Activated CD8-positive, alpha-beta memory T cell treated with anti-CD3 and anti-CD28 coated beads for 36 hours (primary cell): Measurements from ENCODE around the gene MAGEH1. TPM values are rescaled to one million over a fixed set of nuclear protein-coding genes. Genes with fewer than 3 reads are reported as not detected.
"Not testable (repeated sequence)": the region's sequence is repeated elsewhere in the genome, so short reads cannot be mapped to it uniquely, and the experiment has no call there.

Experiments used
- CTCF ChIA-PET: fragments of 350-600 bp; sonication (Branson Sonifier 250); formaldehyde crosslinking; loops from one replicate; lab custom pipeline; 2021; ENCODE audit warnings: antibody characterized with exemption; lab: Charles Lee
- POLR2A ChIA-PET: fragments of 350-600 bp; sonication (Branson Sonifier 250); formaldehyde crosslinking; loops from one replicate; lab custom pipeline; 2021; ENCODE audit warnings: antibody characterized with exemption; lab: Charles Lee
- total RNA-seq, 2 experiments: library from RNA; stranded (reverse); gene quantifications; one replicate each; pipeline ENCODE4 v1.2.3, GENCODE V29; 2021

Gene MAGEH1, protein sequence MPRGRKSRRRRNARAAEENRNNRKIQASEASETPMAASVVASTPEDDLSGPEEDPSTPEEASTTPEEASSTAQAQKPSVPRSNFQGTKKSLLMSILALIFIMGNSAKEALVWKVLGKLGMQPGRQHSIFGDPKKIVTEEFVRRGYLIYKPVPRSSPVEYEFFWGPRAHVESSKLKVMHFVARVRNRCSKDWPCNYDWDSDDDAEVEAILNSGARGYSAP
- 10 to 100 TPM; 16.6 TPM for total RNA-seq

DNA sequence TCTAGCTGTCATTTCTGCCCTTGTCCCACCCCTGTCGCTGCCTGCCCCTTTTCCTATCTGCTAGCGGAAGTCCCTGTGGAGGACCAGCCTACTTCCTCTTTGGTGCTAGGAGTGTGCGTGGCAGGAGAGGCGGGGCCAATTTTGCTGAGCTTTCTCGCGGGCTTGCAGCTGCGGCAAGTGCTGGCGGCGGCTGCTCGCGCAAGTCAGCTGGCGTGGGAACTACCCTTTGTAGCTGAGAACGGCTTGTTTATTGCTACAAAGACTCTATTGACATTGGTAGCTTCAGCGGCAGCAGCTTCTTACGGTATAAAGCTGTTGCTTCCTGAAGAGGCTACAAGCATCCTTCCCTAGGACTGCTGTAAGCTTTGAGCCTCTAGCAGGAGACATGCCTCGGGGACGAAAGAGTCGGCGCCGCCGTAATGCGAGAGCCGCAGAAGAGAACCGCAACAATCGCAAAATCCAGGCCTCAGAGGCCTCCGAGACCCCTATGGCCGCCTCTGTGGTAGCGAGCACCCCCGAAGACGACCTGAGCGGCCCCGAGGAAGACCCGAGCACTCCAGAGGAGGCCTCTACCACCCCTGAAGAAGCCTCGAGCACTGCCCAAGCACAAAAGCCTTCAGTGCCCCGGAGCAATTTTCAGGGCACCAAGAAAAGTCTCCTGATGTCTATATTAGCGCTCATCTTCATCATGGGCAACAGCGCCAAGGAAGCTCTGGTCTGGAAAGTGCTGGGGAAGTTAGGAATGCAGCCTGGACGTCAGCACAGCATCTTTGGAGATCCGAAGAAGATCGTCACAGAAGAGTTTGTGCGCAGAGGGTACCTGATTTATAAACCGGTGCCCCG is at the start of gene MAGEH1:
TSS of gene MAGEH1 (plus strand) at position 138 of the 843 bp plus-strand sequence. CDS start at position 386, 248 bp downstream.
- CTCF ChIA-PET: interaction anchor here (0.5 to 0.7 kb wide), 2 partner anchors 37 to 860 kb away, joined by 3 to 4 read pairs; no protein-coding TSS in a partner anchor
- POLR2A ChIA-PET: interaction anchor here (1.0 to 1.4 kb wide), 2 partner anchors 37 to 1269 kb away, joined by 3 to 9 read pairs; partner anchors contain the start of gene FAM120C

DNA sequence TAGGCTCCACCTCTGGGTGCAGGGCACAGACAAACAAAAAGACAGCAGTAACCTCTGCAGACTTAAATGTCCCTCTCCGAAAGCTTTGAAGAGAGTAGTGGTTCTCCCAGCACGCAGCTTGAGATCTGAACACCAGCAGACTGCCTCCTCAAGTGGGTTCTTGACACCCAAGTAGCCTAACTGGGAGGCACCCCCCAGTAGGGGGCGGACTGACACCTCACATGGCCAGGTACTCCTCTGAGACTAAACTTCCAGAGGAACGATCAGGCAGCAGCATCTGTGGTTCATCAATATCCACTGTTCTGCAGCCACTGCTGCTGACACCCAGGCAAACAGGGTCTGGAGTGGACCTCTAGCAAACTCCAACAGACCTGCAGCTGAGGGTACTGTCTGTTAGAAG is 24.8 kb upstream of the MAGEH1 start:
- POLR2A ChIA-PET, CTCF ChIA-PET: not testable (repeated sequence)

DNA sequence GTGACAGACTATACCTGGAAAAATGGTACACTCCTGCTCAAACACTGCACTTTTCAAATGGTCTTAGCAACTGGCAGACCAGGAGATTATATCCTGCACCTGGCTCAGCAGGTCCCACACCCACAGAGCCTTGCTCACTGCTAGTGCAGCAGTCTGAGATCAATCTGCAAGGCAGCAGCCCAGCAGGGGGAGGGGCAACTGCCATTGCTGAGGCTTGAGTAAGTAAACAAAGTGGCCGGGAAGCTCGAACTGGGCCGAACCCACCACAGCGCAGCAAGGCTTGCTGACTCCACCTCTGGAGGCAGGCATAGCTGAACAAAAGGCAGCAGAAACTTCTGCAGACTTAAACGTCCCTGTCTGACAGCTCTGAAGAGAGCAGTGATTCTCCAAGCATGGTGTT is 8.5 kb upstream of the MAGEH1 start:
- CTCF ChIA-PET, POLR2A ChIA-PET: not testable (repeated sequence)

DNA sequence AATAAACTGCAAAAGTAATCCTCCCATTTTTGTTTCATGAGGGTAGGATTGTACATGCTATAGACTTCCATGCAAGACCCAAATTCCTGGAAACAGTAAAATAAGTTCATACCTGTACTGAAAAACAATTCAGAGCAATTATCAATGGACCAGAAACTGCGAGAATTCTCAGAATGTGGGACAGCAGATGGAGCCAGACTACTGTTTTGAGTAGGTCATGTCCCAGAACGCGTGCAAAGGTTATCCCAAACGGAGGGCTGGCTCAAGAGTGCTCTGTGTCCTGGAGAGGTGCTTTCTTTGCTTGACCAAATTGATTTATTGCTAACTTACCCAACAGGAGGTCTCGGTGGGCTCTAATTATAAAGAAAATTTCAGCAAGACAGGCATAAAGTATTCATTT is 1.7 kb upstream of the MAGEH1 start:
- ChIA-PET POLR2A (no interaction called here), CTCF (no interaction called here)

DNA sequence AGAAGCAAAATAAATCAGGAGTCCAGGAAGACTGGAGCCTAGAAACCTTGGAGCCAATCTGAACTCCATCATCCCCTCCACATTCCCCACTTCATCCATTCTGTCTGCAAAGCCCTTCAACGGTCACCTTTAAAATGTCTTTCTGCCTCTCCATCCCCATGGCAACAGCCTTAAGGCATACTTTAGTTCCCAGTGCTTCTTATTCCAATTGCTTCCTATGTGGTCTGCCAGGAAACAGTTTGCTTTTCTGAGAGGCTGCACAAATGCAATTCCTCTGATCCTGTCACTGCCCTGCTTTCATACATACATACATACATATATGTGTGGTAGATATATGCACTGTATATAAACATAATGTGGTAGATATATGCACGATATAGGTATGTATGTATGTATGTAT is 786 bp upstream of the MAGEH1 start:
- ChIA-PET POLR2A (interaction anchor here (1.0 kb wide), 1 partner anchor 1267 kb away, joined by 3 read pairs; the partner anchor contains the start of gene FAM120C), CTCF (no interaction called here)

DNA sequence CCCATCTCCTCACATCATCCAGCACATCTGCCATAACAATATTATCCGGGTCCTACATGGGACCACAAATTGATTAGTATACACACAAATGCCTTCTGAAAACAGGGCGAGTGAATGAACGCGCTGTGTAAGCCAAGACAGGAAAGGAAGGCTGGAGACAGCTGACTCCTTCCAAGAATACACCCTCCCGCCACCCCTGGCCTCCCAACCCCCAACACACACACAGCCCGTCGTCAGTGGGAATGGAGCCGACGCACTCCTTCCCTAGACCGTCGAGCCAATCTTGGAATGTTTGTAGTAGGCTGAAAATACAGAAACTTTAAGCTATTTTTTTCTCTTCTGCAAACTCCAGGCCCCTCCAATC is 319 bp upstream of the MAGEH1 start:
- ChIA-PET CTCF (interaction anchor here (0.5 to 0.7 kb wide), 2 partner anchors 37 to 860 kb away, joined by 3 to 4 read pairs; no protein-coding TSS in a partner anchor), POLR2A (interaction anchor here (1.0 kb wide), 1 partner anchor 1268 kb away, joined by 3 read pairs; the partner anchor contains the start of gene FAM120C)

DNA sequence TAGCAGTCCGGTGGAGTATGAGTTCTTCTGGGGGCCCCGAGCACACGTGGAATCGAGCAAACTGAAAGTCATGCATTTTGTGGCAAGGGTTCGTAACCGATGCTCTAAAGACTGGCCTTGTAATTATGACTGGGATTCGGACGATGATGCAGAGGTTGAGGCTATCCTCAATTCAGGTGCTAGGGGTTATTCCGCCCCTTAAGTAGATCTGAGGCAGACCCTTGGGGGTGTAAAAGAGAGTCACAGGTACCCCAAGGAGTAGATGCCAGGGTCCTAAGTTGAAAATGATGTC is 852 bp downstream of the MAGEH1 start:
- ChIA-PET POLR2A (interaction anchor here (1.4 kb wide), 1 partner anchor 36 kb away, joined by 9 read pairs; no protein-coding TSS in a partner anchor), CTCF (no interaction called here)

DNA sequence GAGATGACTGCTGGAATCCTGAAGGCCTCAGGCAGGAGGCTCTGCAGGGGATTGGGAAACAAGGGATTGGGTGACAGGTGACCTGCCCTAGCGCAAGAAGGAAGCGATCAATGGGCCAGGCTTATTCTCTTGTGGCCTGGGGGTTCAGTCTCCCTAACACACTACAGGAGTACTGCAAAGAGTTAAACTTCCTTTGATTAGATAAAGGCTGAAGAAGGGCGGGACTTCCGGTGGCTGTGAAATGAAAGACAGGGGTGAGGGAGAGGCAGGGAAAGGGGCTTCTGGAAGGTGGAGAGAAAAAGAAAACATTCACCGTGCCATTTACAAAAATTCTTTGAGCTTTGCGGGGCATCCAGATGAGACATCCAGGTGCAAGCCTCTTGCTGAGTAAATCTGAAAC is 3.8 kb downstream of the MAGEH1 start:
- CTCF ChIA-PET, POLR2A ChIA-PET: not testable (repeated sequence)

DNA sequence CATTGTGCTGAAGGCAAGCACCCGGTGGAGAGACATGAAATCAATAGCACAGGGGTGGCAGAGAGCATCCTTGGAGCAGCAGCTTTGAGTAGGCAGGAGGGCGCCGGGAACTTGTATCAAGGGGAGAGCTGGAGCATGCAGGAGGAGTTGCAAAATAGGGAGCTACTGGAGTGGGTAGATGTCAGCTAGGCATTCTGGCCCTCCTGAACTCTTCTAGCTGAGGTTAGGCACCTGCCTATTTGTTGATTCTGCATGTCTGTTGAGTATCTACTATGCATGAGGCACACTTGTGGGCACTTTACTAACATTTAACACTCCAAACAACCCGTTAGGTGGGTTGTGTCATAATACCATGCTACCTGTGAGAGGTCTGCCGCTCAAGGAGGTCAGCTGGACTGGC is 7.5 kb downstream of the MAGEH1 start:
- CTCF ChIA-PET: not testable (repeated sequence)

DNA sequence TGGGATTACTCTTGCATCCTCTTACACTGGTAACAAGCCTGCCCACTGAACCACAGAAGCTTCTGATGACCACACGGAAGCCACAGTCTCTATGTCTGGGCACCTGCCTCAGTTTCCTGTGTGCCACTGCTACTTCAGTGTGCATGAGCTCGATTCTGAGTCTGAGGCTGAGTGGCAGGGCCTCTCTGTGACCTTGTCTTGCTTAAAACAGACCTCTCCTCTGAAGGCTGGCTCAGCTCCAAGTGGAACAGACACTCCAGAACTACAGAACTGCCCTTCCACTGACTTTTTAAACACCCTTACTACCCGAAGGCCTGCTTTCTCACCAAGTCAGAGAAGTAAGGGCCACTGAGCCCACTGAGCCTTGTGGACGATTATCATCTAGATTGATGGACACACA is 8.0 kb downstream of the MAGEH1 start:
- CTCF ChIA-PET, POLR2A ChIA-PET: not testable (repeated sequence)

More for the DNA sequence above, 7.5 kb downstream of the MAGEH1 start:
- POLR2A ChIA-PET: not testable (repeated sequence)

DNA sequence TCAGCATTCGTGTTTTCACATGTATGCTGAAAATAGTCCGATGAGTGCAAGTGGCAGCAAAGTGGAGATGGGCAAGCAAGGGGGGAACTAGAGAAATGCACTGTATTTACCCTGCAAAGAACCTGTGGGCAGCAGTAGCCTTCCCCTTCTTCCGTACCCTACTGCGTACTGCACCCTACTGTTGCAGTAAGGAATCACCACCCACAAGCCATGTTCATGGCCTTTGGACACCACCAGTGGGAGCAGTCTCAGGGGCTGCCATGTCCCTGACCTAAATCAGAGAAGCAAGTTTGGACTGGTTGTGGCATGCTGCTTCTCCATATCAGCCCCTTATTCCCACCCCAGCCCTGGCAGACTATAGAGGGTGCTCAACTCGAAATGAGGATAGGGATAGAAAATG is 12.1 kb downstream of the MAGEH1 start:
- POLR2A ChIA-PET, CTCF ChIA-PET: not testable (repeated sequence)

DNA sequence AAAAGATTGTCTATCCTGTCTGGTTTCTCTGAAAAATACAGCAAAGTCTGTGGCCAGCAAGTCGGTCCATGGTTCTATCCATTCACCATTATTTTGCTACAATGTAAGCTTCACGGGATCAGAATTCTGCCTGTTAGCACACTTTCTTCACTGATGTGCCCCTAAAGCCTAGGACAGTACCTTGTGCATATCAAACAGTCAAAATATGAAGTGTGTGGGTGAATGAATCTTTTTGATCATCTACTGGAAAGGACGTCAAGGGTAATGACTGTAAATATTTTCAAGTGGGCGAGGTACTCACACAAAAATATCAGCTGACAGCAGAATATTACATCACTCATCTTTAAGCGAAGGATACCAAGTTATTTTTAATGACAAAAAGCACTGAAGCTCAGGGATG is 13.2 kb downstream of the MAGEH1 start:
- POLR2A ChIA-PET, CTCF ChIA-PET: not testable (repeated sequence)

DNA sequence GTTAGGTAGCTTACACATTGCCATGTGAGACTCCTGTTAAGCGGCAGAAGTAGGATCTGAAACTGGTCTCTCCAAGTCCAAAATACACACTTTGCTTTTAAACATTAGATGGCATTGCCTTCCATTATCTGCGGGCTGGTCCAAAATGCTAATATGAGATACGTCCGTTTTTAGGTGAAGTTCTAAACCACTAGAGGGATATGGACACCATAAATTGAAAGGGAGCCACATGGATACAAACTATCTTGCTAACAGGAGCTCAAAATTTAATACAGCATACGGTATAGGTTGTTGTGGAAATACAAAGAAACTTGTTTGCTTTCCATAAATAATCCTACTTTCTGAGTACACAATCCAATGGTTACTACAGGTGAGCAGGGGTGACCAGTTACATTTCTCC is 13.9 kb downstream of the MAGEH1 start:
- CTCF ChIA-PET, POLR2A ChIA-PET: not testable (repeated sequence)

DNA sequence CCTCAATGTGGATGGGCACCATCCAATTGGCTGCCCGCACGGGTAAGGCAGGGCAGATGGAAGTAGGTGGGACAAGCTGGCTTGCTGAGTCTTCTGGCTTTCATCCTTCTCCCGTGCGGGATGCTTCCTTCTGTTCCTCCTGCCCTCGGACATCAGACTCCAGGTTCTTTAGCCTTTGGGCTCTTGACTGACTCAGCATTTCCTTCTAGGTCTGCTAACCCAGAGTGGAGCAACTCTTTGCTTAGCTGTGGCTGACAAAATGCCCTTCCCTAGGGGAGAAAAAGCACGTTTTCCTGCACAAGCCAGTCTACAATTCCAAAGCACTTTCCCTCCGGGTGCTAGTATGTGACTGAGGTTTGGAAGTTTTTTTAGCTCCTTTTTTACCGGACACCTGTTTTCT is 28.0 kb downstream of the MAGEH1 start:
- POLR2A ChIA-PET, CTCF ChIA-PET: not testable (repeated sequence)

DNA sequence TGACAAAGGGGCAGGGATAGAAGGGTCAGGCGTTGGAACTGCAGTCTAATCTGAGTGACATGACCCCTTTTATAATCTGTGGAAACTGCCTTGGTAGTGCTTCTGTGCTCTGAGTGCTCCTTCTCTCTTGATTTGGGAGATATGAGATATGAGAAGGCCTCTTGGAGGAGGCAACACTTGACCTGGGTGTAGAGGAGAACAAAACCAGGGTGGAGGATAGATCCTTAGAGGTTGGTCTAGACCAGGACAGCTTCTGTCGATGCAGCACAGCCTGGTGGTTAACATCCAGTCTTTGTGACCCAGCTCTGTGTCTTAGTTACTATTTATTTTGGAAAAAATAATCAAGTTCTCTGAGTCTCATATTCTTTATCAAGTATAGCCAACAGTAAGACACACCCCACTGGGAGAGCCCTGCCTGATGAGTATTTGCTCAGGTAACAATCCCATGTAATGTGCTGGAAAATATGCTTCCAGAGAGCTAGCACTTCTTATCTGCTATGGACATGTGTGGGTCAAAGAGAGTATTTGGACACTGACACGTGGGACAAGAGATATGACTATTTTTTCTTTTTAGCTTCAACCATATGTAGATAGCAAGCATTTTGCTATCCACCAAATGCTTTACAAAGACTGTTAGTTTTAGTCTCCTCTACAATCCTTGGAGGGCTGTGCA is 28.6 kb downstream of the MAGEH1 start:
- ChIA-PET POLR2A (no interaction called here), CTCF (no interaction called here)

DNA sequence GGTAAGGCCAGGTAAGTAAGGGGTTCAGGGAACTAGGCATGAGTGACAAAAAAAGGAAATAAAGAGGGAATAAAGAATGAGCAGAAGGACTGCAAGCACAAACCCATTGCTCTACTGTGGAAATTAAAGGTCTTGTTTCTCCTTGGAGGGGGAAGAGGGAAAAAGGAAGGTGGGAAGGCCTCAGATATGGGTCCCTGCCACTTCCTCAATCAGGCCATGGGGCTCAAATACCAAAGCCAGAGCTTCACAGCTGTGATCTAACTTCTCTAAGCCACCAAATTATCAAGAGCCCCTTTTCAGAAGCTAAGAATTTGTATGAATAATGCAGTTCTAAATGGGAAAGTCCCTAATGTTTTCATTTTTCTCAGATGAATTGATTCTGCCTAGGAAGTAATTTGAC is 33.0 kb downstream of the MAGEH1 start:
- CTCF ChIA-PET: no interaction called here
- POLR2A ChIA-PET: no interaction called here

DNA sequence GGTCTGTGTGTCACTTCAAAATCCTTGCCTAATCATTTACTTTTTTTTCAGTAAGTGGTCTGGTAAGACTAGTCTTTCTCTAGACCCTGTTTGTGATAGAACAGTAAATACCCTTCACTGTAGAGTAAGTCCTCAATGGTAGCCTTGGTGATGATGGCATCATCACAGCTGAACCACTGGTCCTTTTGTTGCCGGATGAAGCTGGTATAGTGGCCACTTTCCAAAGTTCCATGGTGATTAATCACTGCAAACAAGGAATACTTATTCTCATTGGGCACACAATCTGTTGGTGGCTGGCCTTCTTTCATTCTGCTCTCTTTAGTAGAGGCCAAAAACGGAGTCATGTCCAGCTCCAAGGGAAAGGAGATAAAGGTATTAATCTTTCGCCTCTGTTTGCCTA is 34.8 kb downstream of the MAGEH1 start:
- ChIA-PET CTCF (no interaction called here), POLR2A (no interaction called here)

DNA sequence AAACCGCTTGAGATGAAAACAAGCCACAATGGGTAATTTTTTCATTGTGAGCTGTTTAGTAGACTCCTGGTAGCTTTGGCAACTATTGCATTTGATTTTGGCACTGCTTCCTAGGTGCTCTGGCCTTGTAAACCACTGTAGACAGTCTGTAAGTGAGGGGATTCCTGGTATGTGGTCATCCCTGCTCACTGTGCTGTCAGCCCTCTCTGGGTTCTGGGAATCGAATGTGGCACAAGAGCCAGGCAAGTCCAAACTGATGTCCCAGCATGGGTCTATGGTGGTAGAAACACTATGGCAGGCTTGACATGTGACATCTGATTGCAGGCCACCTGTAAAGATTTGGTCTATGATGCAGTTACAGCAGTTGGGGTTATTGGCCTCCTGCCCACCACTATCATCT is 35.2 kb downstream of the MAGEH1 start:
- ChIA-PET POLR2A (no interaction called here), CTCF (no interaction called here)

DNA sequence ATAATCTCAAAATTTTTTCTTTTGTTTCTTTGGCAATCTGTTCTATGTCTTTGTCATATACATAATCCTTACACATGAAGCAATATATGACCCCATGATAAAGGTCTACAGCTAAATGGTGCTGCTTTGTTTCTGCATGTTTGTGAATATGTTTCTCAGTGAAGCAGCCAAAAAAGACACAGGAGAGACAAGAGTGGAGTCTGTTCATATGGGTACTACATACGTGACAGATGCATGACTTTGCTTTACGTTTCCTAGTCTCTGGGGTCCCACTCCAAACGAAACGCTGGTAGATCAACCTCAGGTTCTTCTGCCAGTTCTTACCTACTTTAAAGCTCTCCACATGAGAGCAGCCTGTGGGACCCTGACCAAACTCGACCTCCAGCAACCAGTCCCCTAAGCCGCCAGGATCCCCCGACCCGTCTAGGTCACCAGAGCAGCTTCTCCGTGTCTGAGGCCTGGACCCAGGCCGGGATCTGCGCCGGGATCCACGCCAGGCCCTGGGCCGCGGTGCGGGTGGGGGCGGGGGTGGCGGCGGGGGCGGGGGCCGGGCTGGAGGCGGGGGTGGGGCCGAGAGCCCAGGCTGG is 36.2 kb downstream of the MAGEH1 start:
- CTCF ChIA-PET: interaction anchor here (1.1 kb wide), 1 partner anchor 36 kb away, joined by 3 read pairs; the partner anchor contains the start of gene MAGEH1
- POLR2A ChIA-PET: interaction anchor here (1.0 to 1.6 kb wide), 2 partner anchors 36 to 745 kb away, joined by 3 to 9 read pairs; partner anchors contain the start of gene MAGEH1
